CD4-positive, alpha-beta T cell treated with Interferon alpha-2 for 1 hour (primary cell): ENCODE data around the gene GCSH.
A peak's percentile ranks its signal among the peaks of the same experiment; 100 is the strongest.
"Not testable (repeated sequence)": the region's sequence is repeated elsewhere in the genome, so short reads cannot be mapped to it uniquely, and the experiment has no call there.

Source experiments
- DNase-seq, 2 donors: peaks; one replicate each; pipeline ENCODE4 v3.0.0-alpha.2; 2020 to 2022

GCSH gene

DNA sequence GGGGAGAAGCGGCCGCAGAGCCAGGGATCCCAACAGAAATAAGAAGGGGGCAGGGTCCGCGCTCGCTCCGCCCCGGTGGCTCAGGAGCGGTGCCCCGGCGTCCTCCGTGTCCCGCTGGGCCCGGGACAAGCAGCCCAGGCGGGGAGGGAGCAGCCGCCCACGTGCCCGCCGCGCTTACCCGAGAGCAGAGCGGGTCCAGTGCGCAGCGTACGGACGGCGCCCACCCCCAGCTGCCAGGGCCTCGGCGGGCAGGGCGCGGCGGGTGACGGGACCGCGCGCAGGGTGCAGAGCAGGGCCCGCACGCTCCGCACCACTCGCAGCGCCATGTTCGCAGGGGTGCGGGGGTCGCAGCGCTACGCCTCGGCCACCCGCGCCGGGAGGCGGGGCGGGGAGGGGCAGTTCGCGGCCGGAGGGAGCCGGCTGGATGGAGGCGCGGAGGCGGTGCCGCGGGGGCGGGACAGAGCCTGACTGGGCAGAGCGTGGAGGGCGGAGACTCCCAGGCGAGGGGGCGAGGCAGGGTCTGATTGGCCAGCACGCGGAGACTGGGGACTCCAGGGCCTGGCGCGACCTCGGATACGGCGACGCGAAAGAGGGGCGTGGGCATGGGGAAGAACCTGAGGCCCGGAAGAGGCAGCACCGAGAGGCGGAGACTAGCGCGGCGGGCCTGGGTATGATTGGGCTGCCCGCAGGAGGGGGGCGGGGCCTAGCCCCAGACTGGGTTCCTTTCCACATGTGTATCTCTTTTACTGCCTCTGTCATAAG, at the start of gene GCSH:
Gene GCSH, minus strand, starts transcription at position 443 of the 762 bp plus-strand sequence. Its CDS starts 117 bp downstream, at position 326.
- DNase-seq: peak; percentile 99

DNA sequence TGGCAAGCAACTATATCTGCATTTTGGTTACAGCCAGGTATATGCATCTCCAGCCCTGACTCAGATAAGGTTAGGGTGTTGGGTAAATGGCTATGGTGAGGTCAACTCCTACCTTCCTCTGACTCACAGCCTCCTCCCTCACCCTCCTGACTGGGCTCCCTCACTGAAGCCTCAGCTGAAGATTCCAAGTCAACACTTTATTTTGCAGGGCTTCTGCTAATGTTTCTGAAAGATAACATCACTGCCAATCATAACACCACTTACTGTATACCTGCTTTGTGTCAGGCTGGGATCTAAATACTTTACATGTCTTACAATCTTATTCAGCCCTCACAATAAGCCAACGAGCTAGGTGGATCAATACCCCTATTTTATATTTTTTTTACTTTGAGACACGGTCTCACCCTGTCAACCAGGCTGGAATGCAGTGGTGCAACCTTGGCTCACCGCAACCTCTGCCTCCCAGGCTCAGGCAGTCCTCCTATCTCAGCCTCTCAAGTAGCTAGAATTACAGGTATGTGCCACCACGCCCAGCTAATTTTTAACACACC, 47.8 kb upstream of the GCSH start:
- no peak for DNase-seq

DNA sequence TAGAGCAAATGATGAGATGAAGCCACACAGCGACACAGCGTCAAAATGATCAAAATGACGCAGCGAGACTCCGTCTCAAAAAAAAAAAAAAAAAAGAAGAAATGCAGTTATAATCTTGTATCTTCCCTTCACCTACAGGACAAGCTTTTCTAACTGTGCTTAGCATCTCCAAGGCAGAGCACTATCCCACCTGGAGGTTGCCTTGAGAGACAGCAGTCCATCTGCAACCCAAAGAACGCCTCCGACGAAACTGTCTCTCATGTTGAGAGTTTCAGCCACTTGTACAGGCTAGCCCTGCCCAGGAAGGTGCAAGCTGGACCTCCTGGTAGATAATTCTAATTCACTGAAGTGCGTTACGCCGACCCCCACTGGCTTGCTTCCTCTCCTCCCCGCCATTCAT, 46.7 kb upstream of the GCSH start:
- no peak for DNase-seq

- DNase-seq: no peak
Measured at GRCh38 chr16:81140930-81141780, 45.0 kb upstream of the GCSH start.

- DNase-seq: no peak
Measured at GRCh38 chr16:81138831-81139557, 42.8 kb upstream of the GCSH start.

DNA sequence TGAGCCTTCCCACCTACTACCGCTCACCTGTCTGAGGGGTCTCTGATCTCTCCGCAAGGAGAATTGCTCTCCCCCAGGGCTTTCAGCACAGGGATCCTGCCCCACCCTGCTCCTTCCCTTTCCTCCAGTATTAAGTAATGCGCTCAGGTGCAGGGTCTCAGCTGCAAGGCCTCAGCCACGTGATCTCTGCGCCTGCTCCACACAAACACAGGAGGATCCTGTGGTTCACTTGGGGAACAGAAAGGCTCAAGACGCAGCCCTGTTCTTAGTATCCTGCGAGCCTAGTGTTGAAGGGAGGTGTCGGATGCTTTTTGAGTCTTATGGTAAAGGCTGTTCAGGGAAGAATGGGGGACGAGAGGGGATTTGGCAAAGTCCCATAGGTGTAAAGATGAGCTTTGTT, 41.6 kb upstream of the GCSH start:
- DNase-seq: no peak

- DNase-seq: no peak
Measured at GRCh38 chr16:81136390-81137335, 40.5 kb upstream of the GCSH start.

DNA sequence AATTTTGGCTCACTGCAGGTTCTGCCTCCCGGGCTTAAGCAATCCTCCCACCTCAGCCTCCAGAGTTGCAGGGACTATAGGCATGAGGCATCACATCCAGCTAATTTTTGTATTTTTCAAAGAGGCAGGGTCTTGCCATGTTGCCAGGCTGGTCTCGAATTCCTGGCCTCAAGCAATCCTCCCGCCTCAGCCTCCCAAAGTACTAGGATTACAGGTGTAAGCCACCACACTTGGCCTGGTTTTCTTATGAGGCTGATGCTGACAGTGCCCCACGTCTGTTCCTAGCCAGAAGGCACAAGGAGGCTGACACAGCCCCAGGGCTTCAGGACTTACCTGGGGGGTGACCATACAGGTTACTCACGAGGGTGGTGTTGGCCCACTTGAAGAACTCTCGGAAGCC, 33.9 kb upstream of the GCSH start:
- DNase-seq: no peak

- no peak for DNase-seq
Measured at GRCh38 chr16:81128726-81129524, 32.7 kb upstream of the GCSH start.

- DNase-seq: no peak
Measured at GRCh38 chr16:81127051-81127450, 30.9 kb upstream of the GCSH start.

DNA sequence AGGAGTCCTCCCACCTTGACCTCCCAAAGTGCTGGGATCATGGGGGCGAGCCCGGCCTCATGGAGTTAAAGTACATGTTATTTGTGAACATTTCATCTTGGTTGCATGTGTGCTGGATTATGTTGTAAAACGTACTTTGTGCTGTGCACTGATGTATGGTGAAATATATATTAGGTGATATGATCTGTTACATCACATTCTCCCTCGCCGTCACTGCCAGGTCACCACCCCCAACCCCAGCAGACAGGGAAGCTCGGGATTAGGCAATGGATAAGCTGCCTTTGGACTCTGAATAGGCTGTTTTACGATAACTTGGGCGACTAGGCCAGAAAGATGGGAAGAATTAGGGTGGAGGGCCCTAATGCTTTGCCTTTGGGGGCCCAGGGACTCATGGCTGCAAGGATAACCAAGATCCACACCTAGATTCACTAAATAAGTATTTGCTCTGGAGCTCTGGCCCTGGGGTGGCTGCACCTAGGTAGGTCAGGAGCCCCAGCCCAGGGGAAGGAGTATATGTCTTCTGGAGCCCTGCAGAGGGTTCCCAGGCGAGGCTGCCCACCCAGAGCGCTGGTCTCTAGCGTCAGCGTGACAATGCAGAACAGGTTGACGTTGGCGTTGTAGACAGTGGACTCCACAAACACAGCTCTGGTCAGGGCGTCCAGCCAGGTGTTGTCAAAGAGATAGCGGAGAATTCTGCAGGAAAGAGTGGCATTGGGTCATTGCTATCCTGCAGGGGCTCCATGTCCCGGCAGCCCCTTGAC, 27.1 kb upstream of the GCSH start:
- DNase-seq: no peak

DNA sequence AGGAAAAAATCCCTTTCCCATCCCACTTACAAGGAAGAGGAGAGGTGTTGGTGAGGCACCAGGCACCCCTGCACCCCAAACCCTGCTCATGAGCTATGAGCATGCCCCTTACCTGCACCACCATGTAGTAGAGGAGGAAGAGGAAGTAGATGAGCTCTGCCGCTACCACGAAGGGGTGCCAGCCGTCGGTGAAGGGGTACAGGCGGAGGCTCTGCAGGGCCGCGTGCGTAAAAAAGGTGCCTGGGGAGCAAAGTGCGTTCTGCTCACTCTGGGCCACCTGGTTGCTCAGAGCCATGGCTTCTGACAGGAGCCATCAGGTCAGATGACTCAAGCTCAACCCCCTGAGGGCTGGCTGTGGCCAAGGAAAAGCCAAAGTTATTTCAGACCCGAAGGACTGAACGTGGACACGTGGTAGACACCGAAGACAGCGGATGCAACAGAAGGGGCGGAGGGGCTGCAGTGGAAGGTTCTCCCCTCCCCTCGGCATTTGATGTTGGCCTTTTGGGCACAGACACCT, 25.3 kb upstream of the GCSH start:
- DNase-seq: no peak

DNA sequence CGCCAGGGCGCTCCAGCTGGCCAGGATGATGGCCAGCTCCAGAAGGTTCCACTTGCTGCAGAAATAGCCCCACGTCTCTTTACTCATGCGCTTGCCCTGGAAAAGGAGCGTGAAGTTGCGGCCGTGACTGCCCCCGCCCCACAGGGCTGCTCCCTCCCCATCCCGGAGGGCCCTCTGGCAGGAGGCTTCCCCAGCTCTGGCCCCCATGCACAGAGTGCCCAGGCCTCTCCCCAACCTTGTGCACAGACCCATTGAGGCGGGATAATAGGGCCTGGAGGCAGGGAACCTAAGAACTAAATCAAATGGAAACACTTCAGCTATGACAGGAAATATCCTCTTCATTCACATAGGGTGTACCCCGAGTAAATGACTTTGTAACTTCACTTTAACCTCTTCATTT, 21.2 kb upstream of the GCSH start:
- no peak for DNase-seq

DNA sequence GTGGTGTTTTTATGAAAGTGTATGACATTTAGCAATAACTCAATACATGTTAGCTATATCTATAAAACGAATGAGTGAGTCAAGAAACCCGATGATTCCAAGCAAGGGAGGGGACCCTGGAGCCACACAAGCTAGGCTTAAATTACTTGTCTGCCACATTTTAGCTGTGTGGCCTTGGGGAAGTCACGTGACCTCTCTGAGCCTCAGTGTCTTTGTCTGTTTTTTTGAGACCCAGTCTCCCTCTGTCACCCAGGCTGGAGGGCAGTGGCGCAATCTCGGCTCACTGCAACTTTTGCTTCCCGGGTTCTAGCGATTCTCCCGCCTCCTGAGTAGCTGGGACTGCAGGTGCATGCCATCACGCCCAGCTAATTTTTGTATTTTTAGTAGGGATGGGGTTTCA, 20.1 kb upstream of the GCSH start:
- no peak for DNase-seq

- DNase-seq: no peak
Measured at GRCh38 chr16:81112453-81112852, 16.3 kb upstream of the GCSH start.

GRCh38 chr16:81109274-81109673, 13.1 kb upstream of the GCSH start:
- DNase-seq: not testable (repeated sequence)

- no peak for DNase-seq
Measured at GRCh38 chr16:81107511-81107910, 11.3 kb upstream of the GCSH start.

- DNase-seq: no peak
Measured at GRCh38 chr16:81106826-81107503, 10.8 kb upstream of the GCSH start.

DNA sequence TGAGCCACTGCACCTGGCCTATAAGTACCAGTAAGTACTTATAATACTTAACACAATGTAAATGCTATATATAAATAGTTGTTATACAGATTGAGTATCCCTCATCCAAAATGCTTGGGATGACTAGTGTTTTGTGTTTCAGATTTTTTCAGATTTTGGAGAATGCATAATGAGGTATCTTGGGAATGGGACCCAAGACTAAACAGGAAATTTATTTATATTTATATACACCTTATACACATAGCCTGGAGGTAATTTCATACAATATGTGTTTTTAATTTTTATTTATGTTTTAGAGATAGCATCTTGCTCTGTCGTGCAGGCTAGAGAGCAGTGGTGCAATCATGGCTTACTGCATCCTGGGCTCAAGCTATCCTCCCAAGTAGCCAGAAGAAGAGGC, 9.8 kb upstream of the GCSH start:
- DNase-seq: no peak

DNA sequence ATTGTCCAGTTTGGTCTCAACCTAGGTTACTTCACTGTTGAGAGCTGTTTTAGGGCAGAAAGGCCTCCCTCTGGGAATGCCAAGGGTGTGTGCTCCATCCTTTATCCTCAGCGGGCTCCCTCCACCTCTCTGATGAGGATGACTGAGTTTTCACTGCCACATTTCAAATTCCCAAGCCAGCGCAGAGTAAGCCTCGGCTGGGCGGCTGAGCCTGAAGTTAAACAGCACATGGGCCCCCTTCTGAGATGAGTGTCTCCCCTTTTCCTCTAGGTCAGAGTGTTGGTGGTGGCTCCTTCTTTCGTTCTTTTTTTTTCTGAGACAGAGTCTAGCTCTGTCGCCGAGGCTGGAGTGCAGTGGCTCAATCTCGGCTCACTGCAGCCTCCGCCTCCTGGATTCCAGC, 5.5 kb upstream of the GCSH start:
- no peak for DNase-seq
